Measurements from ENCODE around the gene CTNNA3. TPM values are rescaled to one million over a fixed set of nuclear protein-coding genes. Genes with fewer than 3 reads are reported as not detected.

CTNNA3 gene
- total RNA-seq, 1 donor: not detected

GRCh38 chr10:67087135-67087425, 608.9 kb downstream of the CTNNA3 start:
- Histone ChIP-seq H3K4me2 (ENCODE audit: insufficient read depth, low read length) (no peak overlapping the region), H3K79me2 (ENCODE audit: insufficient read depth, low read length) (no peaks in the 10 kb centered on the region), H3K4me1 (ENCODE audit: insufficient read depth, low read length) (no peaks in the 10 kb centered on the region), H3K27me3 (ENCODE audit: insufficient read depth, low read length) (no peaks in the 10 kb centered on the region), H2AFZ (ENCODE audit: low read length) (no peak overlapping the region), H3K36me3 (ENCODE audit: insufficient read depth, low read length) (no peaks in the 10 kb centered on the region), H3K27ac (ENCODE audit: low read depth, low read length) (no peak overlapping the region), H3K4me3 (ENCODE audit: insufficient read depth, low read length) (no peak overlapping the region), H4K20me1 (ENCODE audit: insufficient read depth, low read length) (no peaks in the 10 kb centered on the region), H3K9me3 (ENCODE audit: low read depth, low read length) (no peaks in the 10 kb centered on the region)
- TF ChIP-seq, protein P1, sequence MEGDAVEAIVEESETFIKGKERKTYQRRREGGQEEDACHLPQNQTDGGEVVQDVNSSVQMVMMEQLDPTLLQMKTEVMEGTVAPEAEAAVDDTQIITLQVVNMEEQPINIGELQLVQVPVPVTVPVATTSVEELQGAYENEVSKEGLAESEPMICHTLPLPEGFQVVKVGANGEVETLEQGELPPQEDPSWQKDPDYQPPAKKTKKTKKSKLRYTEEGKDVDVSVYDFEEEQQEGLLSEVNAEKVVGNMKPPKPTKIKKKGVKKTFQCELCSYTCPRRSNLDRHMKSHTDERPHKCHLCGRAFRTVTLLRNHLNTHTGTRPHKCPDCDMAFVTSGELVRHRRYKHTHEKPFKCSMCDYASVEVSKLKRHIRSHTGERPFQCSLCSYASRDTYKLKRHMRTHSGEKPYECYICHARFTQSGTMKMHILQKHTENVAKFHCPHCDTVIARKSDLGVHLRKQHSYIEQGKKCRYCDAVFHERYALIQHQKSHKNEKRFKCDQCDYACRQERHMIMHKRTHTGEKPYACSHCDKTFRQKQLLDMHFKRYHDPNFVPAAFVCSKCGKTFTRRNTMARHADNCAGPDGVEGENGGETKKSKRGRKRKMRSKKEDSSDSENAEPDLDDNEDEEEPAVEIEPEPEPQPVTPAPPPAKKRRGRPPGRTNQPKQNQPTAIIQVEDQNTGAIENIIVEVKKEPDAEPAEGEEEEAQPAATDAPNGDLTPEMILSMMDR (IDR thresholded peaks at IDR 0.05; ENCODE audit: extremely low read depth, low read depth, low read length): no peak
- DNase-seq (ENCODE audit: insufficient read length, low spot score, missing footprints): no peak

- Histone ChIP-seq H3K4me3 (ENCODE audit: insufficient read depth, low read length) (no peak overlapping the region), H4K20me1 (ENCODE audit: insufficient read depth, low read length) (no peaks in the 10 kb centered on the region), H3K79me2 (ENCODE audit: insufficient read depth, low read length) (no peaks in the 10 kb centered on the region), H3K4me2 (ENCODE audit: insufficient read depth, low read length) (no peak overlapping the region), H3K27ac (ENCODE audit: low read depth, low read length) (no peak overlapping the region), H3K36me3 (ENCODE audit: insufficient read depth, low read length) (no peaks in the 10 kb centered on the region), H3K27me3 (ENCODE audit: insufficient read depth, low read length) (no peaks in the 10 kb centered on the region), H2AFZ (ENCODE audit: low read length) (no peak overlapping the region), H3K4me1 (ENCODE audit: insufficient read depth, low read length) (no peaks in the 10 kb centered on the region), H3K9me3 (ENCODE audit: low read depth, low read length) (no peaks in the 10 kb centered on the region)
- no peak for DNase-seq (ENCODE audit: insufficient read length, low spot score, missing footprints)
- TF ChIP-seq, protein P1 (IDR thresholded peaks at IDR 0.05; ENCODE audit: extremely low read depth, low read depth, low read length): no peak
Measured at GRCh38 chr10:67086327-67087134, 609.5 kb downstream of the CTNNA3 start.

GRCh38 chr10:67079126-67079525, 616.9 kb downstream of the CTNNA3 start:
- H3K4me1 ChIP-seq (ENCODE audit: insufficient read depth, low read length): no peaks in the 10 kb centered on the region
- TF ChIP-seq, protein P1 (IDR thresholded peaks at IDR 0.05; ENCODE audit: extremely low read depth, low read depth, low read length): no peak
- H3K4me2 ChIP-seq (ENCODE audit: insufficient read depth, low read length): no peak overlapping the region
- no peak for DNase-seq (ENCODE audit: insufficient read length, low spot score, missing footprints)
- no peaks in the 10 kb centered on the region for H3K79me2 ChIP-seq (ENCODE audit: insufficient read depth, low read length)
- no peak overlapping the region for H3K27ac ChIP-seq (ENCODE audit: low read depth, low read length)
- H3K4me3 ChIP-seq (ENCODE audit: insufficient read depth, low read length): no peak overlapping the region
- H3K9me3 ChIP-seq (ENCODE audit: low read depth, low read length): peaks cover 2% of the 10 kb centered on the region
- no peaks in the 10 kb centered on the region for H4K20me1 ChIP-seq (ENCODE audit: insufficient read depth, low read length)
- H2AFZ ChIP-seq (ENCODE audit: low read length): no peak overlapping the region
- no peaks in the 10 kb centered on the region for H3K36me3 ChIP-seq (ENCODE audit: insufficient read depth, low read length)
- H3K27me3 ChIP-seq (ENCODE audit: insufficient read depth, low read length): no peaks in the 10 kb centered on the region

- no peak for DNase-seq (ENCODE audit: insufficient read length, low spot score, missing footprints)
- H3K36me3 ChIP-seq (ENCODE audit: insufficient read depth, low read length): no peaks in the 10 kb centered on the region
Measured at GRCh38 chr10:67077376-67077775, 618.6 kb downstream of the CTNNA3 start.

More at GRCh38 chr10:67077376-67077775, 618.6 kb downstream of the CTNNA3 start:
- H3K4me2 ChIP-seq (ENCODE audit: insufficient read depth, low read length): no peak overlapping the region
- no peaks in the 10 kb centered on the region for H4K20me1 ChIP-seq (ENCODE audit: insufficient read depth, low read length)
- peaks cover 2% of the 10 kb centered on the region for H3K9me3 ChIP-seq (ENCODE audit: low read depth, low read length)
- H2AFZ ChIP-seq (ENCODE audit: low read length): no peak overlapping the region
- no peaks in the 10 kb centered on the region for H3K4me1 ChIP-seq (ENCODE audit: insufficient read depth, low read length)
- no peaks in the 10 kb centered on the region for H3K79me2 ChIP-seq (ENCODE audit: insufficient read depth, low read length)
- TF ChIP-seq, protein P1 (IDR thresholded peaks at IDR 0.05; ENCODE audit: extremely low read depth, low read depth, low read length): no peak
- H3K27ac ChIP-seq (ENCODE audit: low read depth, low read length): no peak overlapping the region
- no peaks in the 10 kb centered on the region for H3K27me3 ChIP-seq (ENCODE audit: insufficient read depth, low read length)
- H3K4me3 ChIP-seq (ENCODE audit: insufficient read depth, low read length): no peak overlapping the region

Data from osteoblast (primary cell).